Keratinocyte (primary cell): Measurements from ENCODE around the gene MICALL2.

Experiments
- CTCF ChIP-seq, 3 experiments: IDR thresholded peaks in 1 of 3; conservative IDR thresholded peaks in 1 of 3; optimal IDR thresholded peaks in 1 of 3; 2 replicates in 2 of 3; 3 replicates in 1 of 3; pipeline versions ENCODE3 to v1.5.1; 2011; ENCODE audit warnings: low read length in 3 of 3, mild to moderate bottlenecking in 3 of 3, moderate library complexity in 2 of 3, control low read depth in 1 of 3, inconsistent platforms in 1 of 3; ENCODE audit not compliant: insufficient read depth in 2 of 3; ENCODE audit errors: extremely low read depth in 1 of 3
- EZH2 ChIP-seq: IDR thresholded peaks from one replicate; pipeline ENCODE4 v1.6.1; 2012; ENCODE audit warnings: inconsistent platforms, mild to moderate bottlenecking, low read length, moderate library complexity

- TF ChIP-seq CTCF (optimal IDR thresholded peaks at IDR 0.05 in 1 of 3, IDR thresholded peaks at IDR 0.05 in 1 of 3, conservative IDR thresholded peaks at IDR 0.05 in 1 of 3; ENCODE audit: extremely low read depth in 1 of 3, insufficient read depth in 2 of 3, low read length in 3 of 3) (peak in 1 of 3 experiments; percentile 11), EZH2 (no peak)
Observed at GRCh38 chr7:1439373-1440363, 19.6 kb downstream of the MICALL2 start.
